ENCODE measurements around the gene DHRS4. TPM values are rescaled to one million over a fixed set of nuclear protein-coding genes. Genes with fewer than 3 reads are reported as not detected.

DHRS4 gene
- 43.9 to 47.2 TPM (median 46.1 TPM) in 5 replicates for total RNA-seq (2022; extraction: Qiagen RNA extraction; ENCODE audit: low read depth)

DNA sequence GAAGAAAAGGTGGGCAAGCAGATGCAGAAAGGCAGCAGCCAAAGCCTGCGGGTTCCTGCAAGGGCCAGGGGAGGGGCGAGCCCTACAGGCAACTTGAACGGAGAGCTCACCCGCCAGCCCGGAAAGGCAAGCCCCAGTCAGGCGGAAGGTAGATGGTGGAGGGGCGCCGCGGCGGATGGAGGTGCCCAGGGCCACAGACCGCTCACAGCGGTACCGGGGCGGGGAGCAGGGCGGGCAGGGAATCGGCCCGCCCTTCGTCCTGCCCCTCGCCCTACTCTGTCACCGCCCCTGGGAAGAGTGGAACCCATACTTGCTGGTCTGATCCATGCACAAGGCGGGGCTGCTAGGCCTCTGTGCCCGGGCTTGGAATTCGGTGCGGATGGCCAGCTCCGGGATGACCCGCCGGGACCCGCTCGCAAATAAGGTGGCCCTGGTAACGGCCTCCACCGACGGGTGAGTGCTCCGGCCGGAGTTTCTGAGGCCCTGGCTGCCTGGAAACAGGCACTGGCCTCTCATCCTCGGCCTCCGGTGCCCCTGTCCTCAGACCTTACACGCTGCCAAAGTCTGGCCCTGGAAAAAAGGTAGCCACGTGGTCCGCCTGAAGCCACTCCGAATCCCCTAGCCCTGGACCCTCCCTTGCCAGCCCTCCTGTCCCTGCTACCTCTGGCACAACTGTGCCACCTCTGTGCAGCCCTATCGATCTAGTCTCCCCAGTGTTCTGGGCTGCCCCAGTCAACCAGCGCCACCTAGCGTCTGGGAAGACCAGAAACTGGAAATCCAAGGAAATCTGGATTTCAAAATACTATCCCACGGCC is at the start of gene DHRS4:
DHRS4 (plus strand) TSS at position 307 of the 815 bp plus-strand sequence; CDS start at position 326, 19 bp downstream.

DNA sequence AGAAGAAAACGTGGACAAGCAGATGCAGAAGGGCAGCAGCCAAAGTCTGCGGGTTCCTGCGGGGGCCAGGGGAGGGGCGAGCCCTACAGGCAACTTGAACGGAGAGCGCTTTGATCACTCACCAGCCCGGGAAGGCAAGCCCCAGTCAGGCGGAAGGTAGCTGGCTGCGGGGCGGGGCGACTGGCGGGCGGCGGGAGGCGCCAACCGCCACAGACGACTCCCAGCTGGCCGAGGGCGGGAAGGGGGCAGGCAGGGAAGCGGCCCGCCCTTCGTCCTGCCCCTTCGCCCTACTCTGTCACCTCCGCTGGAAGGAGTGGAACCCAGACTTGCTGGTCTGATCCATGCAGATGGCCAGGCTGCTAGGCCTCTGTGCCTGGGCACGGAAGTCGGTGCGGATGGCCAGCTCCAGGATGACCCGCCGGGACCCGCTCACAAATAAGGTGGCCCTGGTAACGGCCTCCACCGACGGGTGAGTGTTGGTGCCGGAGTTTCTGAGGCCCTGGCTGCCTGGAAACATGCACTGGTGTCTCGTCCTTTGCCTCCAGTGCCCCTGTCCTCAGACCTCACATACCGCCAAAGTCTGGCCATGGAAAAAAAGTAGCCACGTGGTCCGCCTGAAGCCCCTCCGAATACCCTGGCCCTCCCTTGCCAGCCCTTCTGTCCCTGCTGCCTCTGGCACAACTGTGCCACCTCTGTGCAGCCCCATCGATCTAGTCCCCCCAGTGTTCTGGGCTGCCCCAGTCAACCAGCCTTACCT is 35.2 kb downstream of the DHRS4 start, which contains the start of gene DHRS4L2:
DHRS4L2 (plus strand) TSS at position 323 of the 757 bp plus-strand sequence; CDS start at position 342, 19 bp downstream.

Other genes with a start within 250 kb of the DHRS4 start
- 26.6 to 33.9 TPM (median 31.5 TPM) in 5 replicates for gene DHRS4L2, start 35.2 kb downstream of the DHRS4 start, total RNA-seq (2022; extraction: Qiagen RNA extraction; ENCODE audit: low read depth)
- 0.38 to 0.56 TPM (median 0.45 TPM) in 5 replicates for gene CARMIL3, start 98.2 kb downstream of the DHRS4 start, total RNA-seq (2022; extraction: Qiagen RNA extraction; ENCODE audit: low read depth)
- gene CPNE6, start 117.8 kb downstream of the DHRS4 start, total RNA-seq (2022; extraction: Qiagen RNA extraction; ENCODE audit: low read depth): not detected in 5 replicates
- 18.2 to 20.8 TPM (median 19.0 TPM) in 5 replicates for gene PCK2, start 140.5 kb downstream of the DHRS4 start, total RNA-seq (2022; extraction: Qiagen RNA extraction; ENCODE audit: low read depth)
- gene DCAF11, start 161.0 kb downstream of the DHRS4 start, total RNA-seq (2022; extraction: Qiagen RNA extraction; ENCODE audit: low read depth): 20.4 to 24.2 TPM (median 21.1 TPM) in 5 replicates
- 0.48 to 1.2 TPM (median 1.0 TPM) in 5 replicates for gene NRL, start 161.2 kb downstream of the DHRS4 start, total RNA-seq (2022; extraction: Qiagen RNA extraction; ENCODE audit: low read depth)
- gene FITM1, start 176.9 kb downstream of the DHRS4 start, total RNA-seq (2022; extraction: Qiagen RNA extraction; ENCODE audit: low read depth): 0.13 TPM in 1 of 5 replicates, not detected in the others
- gene PSME1, start 182.4 kb downstream of the DHRS4 start, total RNA-seq (2022; extraction: Qiagen RNA extraction; ENCODE audit: low read depth): 165 to 182 TPM (median 174 TPM) in 5 replicates
- gene EMC9, start 187.8 kb downstream of the DHRS4 start, total RNA-seq (2022; extraction: Qiagen RNA extraction; ENCODE audit: low read depth): 48.8 to 64.4 TPM (median 62.6 TPM) in 5 replicates
- gene PSME2, start 192.8 kb downstream of the DHRS4 start, total RNA-seq (2022; extraction: Qiagen RNA extraction; ENCODE audit: low read depth): 175 to 204 TPM (median 181 TPM) in 5 replicates
- gene RNF31, start 193.7 kb downstream of the DHRS4 start, total RNA-seq (2022; extraction: Qiagen RNA extraction; ENCODE audit: low read depth): 21.0 to 29.8 TPM (median 27.3 TPM) in 5 replicates
- gene IRF9, start 207.5 kb downstream of the DHRS4 start, total RNA-seq (2022; extraction: Qiagen RNA extraction; ENCODE audit: low read depth): 17.3 to 22.2 TPM (median 20.2 TPM) in 5 replicates
- gene REC8, start 218.3 kb downstream of the DHRS4 start, total RNA-seq (2022; extraction: Qiagen RNA extraction; ENCODE audit: low read depth): 3.7 to 7.0 TPM (median 4.8 TPM) in 5 replicates
- 76.9 to 102 TPM (median 78.5 TPM) in 5 replicates for gene IPO4, start 235.0 kb downstream of the DHRS4 start, total RNA-seq (2022; extraction: Qiagen RNA extraction; ENCODE audit: low read depth)
- gene TM9SF1, start 241.7 kb downstream of the DHRS4 start, total RNA-seq (2022; extraction: Qiagen RNA extraction; ENCODE audit: low read depth): 63.8 to 71.3 TPM (median 70.1 TPM) in 5 replicates